Central memory CD4-positive, alpha-beta T cell (primary cell): ENCODE results near the gene C1QTNF7.

Experiments
- DNase-seq: peaks from one replicate; pipeline ENCODE4 v3.0.0; 2022
- total RNA-seq, 3 experiments: gene quantifications; one replicate each; lab custom pipeline; 2026; lab: John Stamatoyannopoulos, UW

The C1QTNF7 gene, protein sequence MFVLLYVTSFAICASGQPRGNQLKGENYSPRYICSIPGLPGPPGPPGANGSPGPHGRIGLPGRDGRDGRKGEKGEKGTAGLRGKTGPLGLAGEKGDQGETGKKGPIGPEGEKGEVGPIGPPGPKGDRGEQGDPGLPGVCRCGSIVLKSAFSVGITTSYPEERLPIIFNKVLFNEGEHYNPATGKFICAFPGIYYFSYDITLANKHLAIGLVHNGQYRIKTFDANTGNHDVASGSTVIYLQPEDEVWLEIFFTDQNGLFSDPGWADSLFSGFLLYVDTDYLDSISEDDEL
- total RNA-seq = 0 reads per million in 3 experiments

DNA sequence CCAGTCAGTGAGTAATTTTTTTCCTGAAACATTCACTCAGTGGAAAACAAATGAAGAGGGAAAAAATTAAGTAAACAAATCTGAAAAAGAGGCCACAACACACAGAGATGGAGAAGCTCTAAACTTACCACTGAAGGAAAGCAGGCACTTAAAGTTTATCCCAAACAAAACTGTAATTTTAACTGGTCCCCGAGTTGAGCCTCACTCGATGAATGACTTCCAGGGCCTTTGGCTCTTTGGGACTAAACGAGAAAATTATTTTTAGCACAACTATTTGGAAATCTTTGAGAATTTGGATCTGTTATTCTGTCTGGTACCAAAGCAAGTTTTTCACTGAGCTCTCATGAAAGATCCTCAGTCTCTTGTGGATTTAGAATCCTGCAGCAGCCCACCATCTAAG, at the start of gene C1QTNF7:
C1QTNF7 (plus strand) TSS at position 333 of the 400 bp plus-strand sequence. CDS start 7,711 bp downstream, outside the sequence.
- no peak for DNase-seq

DNA sequence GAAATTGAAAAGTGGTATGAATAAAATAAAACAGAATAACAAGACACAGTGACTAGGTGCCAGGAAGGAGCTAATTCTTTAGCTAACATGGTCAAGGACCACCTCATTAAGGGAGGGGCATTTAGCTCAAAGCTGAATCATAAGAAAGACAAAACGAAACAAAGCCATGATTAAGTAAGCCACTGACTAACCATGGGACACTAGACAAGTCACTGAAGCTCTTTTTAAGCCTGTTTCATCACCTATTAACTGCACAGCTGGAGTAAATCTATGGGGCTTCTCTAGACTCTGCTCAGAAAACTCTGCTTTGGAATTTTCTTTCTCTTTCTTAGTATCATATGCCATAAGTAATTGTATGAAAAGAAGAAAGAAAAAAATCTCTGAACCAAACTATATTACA, 49.8 kb upstream of the C1QTNF7 start:
- DNase-seq = no peak

DNA sequence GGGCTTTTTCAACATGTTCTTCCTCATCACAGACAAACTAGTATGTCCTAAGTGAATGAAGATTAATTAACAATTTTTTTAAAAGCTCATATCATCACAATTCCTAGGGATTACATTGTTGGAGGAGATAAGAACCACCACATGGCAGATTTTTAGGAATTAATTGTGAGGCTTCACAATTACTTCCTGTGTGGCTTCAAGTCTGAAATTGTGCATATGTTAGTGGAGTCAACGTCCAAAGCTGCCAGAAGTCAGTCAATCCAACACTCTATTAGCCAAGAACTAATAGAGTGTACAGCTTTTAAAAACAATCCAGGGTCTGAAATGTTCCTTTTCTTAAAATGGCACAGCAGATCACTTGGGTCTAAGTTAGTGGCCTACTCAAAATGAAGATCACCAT, 49.3 kb upstream of the C1QTNF7 start:
- DNase-seq = no peak

DNA sequence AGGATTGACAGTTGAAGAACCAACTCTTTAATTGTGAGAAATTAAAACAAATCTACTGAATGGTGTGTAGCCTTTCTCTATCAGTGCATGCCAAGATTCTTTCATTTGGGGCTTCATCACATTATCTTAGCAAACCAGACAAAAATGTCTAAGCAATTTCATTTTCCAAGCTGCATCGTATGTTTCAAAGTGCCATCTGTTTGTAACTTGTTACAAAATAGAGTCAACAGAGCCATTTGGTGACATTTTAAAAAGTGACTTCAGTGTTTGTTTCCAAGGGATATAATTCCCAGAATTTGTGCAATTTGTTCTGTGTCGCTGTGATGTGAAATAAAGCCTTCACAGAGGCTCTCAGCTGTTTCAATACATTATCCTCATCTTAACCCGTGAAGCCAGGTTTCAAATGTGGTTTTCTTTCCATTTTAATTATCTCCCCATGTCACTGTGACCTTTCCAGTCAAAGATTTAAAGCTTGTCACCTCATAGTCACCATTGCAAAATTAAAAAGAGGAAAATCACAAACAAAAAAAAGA, 46.0 kb upstream of the C1QTNF7 start:
- no peak for DNase-seq

DNA sequence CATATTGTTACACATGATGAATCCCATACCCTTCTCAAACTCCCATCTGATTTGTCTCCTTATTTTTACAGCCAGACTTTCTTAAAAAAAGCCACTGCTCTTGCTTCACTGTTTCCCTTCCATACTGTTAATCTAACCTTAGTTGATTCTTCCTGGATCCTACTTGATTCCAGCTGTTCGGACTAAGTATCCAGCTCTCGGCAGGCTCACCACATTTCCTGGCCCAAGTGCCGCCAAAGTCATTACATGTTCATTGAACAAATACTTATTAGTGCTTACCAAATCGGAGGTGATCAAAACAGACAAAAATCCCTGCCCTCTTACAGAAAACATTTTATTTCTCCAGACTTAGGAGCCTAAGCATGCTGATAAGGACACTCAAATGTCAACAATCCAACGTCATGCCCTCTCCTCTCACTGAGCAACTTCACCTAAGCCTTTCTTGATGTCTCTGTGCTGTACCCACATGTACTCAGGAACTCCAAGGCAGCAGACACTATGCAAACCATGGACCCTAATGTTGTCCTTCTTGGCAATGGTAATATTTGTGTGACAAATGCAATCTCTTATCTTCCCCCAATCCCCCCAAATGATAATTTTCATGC, 45.1 kb upstream of the C1QTNF7 start:
- DNase-seq = no peak

DNA sequence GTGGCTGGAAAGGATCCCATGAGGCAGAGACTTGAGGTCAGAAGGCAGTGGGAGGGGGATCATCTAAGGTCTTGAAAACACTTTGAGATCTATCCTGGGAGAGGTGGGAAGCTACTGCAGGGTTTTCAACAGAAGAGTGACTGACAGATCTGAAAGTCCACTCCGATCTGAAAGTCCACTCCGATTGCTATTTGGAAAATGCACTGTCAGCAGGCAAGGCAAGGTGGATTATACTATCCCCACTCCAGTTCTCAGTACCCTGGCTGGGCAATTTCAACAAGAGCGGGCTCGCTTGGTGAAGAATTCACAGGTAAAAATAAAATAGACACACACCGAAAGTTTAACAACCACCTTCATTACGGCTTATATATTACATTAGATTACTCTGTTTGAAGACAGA, 42.3 kb upstream of the C1QTNF7 start:
- DNase-seq = no peak

DNA sequence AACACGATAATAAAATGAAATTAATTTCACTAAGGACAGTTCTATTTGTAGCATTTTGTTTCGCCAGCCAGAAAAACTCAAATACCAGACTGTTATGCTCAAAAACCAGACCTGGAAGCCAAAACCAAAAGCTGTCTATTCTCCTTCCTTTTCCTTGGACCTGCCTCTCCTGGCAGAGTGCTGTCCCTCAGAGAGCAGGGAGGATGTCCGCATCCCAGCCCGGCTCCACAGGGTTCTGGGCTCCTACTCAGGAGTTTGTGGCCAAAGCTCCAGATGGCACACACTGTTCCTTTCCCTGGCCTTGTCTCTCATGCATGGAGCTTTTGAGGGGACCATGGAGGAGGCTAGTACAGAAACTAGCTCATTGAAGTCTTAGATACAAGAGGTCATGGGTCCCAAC, 41.9 kb upstream of the C1QTNF7 start:
- no peak for DNase-seq

DNA sequence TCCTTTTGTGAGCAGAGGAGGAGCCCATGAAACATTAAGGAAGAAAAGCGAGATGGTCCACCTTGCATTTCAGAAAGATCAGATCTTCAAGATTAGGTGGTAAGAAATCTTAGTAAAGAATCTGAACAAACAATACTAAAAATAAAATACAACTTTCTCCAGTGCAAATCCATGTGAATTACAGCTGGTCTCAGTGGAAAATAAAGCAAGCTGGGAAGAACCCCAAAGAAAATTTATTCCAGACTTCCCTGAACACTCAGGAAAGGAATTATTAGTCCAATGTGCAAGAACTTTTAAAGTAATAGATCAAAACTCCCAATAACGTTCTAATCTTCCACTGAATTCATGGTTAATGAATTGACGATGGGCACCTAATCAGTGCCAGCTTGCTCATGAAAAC, 37.3 kb upstream of the C1QTNF7 start:
- DNase-seq = no peak

DNA sequence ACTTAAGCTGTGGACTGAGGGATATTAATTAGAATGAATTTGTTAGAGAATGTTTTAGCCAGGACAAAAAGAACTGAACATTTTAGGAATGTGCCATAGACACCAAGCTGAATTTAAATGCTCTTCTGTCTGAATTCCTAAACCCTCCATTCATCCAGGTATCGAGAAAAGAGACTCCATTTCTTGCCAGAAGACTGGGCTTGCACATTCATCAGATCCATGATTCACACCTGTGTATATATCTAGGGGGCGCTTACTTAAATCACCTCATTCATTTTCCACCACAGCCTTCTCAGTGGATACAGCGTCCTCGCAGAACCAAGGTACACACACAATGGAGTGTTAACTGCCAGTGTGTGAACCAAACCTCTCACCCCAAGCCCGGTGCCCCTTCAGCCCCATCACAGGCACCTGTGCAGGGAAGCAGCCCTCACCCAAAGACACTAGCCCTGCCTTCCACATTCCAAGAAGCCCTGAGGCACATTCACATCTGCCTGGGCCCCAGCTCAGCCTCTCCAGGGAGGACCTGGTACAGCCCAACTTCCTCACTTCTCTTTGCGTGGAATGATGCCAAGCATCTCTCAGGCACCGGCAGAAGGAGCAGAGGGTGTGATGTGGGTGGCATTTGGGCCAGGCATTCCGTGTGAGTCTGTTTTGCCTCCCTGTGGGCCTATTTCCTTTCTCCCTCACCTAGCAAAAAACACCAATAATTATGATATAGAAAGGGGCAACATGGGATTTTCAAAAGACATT, 35.6 kb upstream of the C1QTNF7 start:
- no peak for DNase-seq

DNA sequence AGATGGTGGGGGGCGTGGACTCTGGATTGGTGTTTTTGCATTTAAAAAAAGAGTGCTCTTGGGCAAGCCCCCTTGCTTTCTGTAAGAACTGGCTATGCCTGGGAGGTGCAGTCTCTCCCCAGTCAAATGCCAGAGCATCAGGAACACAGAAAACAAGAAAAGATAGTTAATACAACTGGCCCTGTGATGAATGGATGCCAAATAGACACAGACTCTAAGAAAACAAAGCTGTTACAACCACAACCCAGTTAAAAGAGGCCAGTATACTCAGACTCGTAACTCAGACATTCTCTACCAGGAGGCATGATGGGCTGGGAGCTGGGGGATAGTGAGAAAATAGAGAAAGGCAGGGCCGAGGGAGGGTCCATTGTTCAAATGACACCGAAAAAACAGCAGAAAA, 32.5 kb upstream of the C1QTNF7 start:
- DNase-seq = no peak

DNA sequence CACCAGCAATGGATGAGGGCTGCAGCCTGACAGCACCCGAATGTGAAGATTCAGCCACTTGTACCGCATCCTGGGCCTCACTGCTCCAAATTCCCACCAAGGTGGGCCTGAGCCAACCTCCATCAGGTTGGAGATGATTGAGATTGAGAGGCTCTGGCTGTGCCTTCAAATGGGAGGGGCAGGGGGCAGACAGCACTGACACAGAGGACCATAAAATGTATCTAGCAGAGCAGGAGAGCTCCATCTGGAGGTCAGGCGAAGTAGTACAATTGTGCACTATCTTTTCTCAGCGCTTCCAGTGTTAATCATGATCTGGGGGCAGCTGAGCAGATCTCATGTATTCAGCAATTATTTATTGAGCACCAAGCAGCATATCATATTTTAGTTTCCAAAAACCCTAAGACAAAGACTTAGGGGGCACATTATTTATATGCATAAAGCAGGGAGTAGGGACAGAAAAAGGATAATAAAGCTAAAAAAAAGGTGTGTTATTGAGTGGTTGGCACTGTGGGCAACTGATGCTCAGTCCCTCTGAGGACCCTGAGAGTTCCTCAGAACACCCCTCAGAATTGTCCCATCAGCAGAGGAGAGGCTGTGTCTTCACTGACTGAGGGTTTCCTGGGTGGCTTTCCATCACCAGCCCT, 31.6 kb upstream of the C1QTNF7 start:
- peak; percentile 24 for DNase-seq

DNA sequence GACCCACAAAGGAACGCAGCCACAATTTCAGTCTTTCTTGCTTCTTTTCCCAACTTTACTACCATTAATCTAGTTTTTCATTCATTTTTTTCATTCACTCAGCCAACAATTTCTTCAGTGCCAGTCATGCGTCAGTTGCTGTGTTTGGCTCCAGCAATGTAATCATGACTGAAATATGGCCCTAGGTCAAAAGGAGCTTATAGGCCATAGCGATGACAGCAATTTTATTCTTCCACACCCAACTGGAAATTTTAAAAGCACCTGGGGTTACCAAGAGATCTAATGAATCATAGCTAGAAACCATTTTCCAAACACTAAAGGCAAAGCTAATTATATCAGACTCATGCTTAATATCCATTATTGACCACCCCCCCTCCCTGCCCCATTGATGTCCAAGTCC, 29.8 kb upstream of the C1QTNF7 start:
- DNase-seq = no peak

DNA sequence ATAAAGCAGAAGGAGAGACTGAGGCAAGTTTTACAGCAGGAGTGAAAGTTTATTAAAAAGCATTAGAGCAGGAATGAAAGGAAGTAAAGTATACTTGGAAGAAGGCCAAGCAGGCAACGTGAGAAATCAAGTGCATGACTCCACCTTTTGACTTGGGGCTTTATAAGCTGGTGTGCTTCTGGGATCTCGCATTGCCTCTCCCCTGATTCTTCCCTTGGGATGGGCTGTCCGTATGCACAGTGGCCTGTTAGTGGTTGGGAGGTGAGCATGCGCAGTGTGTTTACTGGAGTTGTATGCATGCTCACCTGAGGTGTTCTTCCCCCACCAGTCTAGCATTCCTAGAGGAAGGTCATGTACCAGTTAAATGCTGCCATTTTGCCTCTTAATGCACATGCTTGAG, 29.1 kb upstream of the C1QTNF7 start:
- DNase-seq = no peak

DNA sequence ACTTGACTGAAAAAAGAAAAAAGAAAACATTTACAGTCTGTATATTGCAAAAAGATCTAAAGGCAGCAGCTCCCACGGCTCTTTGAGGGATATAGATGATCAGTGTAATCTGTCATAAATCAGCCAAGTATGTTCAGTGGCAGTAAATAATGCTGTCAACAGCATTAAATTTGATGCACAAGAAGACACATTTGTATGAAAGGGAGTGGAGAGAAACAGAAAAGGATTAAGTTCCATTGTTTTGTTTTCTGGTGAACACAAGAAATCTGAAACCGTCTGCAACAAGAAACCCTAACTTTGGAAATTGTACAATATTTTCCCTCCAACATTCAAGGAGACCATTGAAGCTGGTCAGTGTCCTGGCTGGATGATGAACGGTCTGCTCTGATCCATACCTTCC, 27.6 kb upstream of the C1QTNF7 start:
- DNase-seq = no peak

DNA sequence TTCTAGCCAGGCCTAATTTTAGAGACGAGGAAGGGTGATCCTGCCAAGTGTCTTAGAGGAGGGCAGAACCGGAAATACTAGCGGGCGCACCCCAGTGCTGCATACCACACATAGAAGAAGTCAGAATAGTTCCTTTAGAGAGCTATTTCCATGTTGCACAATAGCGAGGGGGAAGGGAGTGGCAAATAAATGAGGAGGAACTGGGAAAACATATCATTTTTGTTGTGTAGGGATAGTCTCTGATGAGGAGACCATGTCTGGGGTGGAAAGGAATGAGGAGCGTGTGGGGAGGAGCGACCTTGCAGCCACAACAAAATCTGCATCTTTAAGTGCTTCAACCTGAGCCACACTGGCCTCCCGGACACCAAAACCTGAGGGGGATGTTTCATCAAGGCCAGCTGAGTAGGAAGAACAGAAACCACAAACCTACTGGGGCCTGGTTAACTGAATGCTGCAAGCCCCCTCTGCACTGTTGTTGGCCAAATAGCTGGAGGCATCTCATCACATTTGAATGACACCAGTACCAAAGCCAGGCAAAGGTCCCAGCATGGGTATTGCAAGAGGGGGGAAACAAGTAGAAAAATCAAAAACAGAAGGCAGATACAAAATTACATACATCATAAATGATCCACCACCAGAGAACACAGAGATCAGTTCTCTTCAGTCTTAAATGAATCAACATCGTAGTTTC, 26.7 kb upstream of the C1QTNF7 start:
- peak; percentile 3 for DNase-seq

DNA sequence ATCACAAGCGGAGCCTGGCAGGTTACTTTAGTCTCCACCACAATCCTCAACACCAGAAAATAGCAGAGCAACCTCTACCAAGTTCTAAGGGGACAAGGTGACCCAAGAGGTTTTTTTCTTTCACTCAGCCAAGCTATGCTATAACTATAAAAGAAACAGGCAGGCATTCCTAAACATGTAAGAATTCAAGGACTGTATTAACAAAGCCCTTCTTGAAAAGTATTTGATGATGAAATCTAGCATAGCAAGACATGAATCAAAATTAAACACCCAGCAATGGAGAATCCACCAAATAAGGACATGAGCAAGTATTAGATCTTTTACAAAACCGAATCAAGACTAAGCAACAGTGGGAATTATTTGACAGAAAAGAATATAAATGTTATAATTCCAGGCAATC, 25.7 kb upstream of the C1QTNF7 start:
- DNase-seq = no peak

DNA sequence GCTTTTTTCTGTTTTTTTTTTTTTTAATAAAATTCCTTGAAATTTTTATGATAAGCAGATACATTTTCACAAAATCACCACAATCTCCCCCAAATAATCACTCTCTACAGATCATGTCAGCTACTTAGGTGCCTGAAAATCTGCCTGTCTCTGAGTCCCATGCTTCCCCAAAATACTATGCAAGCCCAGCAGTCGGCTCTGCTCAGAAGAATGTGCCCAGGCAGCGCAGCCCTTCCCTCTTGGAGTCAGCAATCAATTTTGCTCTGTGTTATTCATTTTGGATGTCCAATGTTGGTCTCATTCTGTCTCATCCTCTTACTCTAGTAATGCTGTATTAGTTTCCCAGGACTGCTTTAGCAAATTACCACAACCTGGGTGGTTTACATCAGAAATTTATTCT, 24.9 kb upstream of the C1QTNF7 start:
- DNase-seq = no peak

DNA sequence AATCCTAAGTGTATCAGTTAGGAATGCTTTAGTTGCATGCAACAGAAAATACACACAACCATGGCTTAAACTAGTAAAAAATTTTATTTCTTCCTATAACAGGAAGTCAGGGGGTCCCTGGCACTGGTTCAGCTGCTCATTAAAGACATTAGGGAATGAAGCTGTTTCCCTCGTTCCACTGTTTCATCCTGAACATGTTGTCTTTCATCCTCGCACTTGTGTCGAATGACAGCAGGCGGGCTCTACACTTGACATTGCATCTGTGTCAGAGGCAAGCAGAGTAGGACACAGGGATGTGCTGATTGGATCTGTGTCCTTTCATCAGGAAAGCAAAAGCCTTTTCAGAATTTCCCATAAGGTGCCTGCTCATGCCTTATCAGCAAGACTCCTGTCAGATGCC, 22.8 kb upstream of the C1QTNF7 start:
- DNase-seq = no peak

DNA sequence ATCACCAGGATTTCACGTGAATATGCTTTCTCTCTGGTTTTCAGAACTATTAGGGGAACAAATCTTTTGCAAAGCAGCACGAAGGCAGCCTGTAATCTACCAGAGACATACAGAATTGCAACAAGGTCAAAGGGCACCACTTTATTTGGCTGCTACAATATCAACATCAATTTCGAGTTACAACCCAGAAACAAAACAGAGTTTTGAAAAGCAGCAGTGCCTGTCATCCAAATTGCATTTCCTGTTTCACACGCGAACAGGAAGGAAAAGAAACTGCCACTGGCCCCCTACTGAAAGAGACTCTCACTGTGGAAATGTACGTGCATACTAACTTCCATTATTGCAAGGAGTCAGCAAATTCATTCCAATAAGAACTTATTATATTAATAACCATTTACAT, 17.1 kb upstream of the C1QTNF7 start:
- DNase-seq = peak; percentile 6

DNA sequence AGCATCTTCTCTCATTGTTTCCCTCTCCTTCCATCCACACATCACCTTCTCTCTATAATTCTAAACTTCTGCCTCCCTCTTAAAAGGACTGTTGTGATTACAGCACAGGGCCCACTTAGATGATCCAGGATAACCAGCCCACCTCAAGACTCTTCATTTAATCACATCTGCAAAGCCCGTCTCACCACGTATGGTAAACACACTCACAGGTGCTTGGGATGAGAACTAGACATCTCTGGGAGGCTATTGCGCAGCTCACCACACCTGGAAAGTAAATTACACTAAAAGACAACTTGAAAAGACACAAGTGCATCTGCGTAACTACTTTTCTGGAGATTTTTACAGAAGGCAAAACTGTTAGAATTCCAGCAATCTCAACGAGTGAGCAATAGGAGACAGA, 15.4 kb upstream of the C1QTNF7 start:
- DNase-seq = no peak

DNA sequence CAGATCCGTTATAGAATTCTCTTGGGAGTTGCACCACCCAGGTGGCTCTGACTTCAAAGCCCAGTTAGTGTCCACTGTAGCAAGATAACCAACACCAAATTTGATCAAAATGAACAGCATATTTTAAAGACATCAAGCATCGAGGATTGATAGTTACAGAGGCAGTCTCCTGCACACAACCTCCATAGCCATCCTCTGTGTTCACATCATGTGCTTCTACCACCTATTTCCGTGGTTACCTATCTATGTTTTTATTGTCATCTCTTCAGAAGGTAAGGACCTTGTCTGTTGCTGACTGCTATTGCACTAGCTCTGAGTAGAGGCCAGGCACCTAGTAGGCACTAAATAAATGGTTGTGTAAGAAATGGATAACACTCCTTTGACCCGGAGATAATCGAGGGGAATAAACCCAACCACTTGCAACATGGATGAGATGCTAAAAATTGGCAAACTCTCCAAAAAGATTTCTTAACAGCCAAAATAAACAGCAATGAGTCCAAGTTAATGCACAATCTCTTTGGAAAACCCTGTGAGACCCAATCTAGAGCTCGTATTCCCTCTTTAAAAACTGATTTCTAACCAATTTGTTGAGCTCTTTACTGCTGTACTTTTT, 14.7 kb upstream of the C1QTNF7 start:
- no peak for DNase-seq

DNA sequence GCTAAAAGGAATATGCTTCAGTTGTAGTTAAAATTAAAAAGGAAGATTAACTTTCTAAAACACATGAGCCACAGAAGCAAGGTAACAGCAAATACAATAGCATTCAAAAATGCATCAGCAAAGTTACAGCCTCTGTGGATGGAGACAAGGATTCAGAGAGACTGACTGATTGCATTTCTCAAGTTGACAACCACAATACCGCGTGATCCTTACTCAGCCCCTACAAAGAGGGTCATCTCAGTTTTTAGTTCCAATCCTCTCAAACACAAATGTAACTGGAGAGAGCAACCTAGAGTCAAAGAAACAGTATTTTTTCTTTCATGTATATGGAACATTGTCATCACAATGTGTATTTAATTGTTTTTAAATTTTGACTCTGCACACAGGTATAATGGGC, 14.2 kb upstream of the C1QTNF7 start:
- DNase-seq = no peak
